HEK293 (cell line): ENCODE measurements around the gene DOCK1.

ENCODE experiments used
- TCF7L2 ChIP-seq: IDR thresholded peaks from 2 replicates; pipeline ENCODE4 v1.6.1; 2011; ENCODE audit warnings: low read depth, mild to moderate bottlenecking, inconsistent platforms, low read length, moderate library complexity, borderline replicate concordance
- TF ChIP-seq, protein P1 (sequence below): fragments of 450-650 bp; formaldehyde crosslinking; IDR thresholded peaks from 2 replicates; pipeline ENCODE4 v1.5.1; 2016; ENCODE audit warnings: missing biosample characterization, missing genetic modification characterization

DNA sequence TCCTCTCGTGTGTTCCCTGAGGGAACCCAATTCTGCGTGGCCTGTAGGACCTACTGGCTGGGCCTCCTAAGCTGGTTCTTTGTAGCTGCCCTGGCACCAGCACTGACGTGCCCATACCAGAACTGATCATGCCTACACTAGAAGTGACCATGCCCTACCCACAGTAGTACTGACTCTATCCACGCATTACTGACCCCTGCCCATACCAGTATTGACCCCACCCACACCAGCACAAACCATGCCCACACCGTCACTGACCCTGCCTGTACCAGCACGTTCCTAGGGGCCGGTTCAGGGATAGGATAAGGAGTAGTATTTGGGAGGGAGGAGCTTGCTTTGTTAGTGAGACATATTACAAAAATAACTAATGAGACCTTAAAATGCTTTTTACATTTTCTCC lies 88.0 kb downstream of the DOCK1 start:
- TF ChIP-seq, protein P1, sequence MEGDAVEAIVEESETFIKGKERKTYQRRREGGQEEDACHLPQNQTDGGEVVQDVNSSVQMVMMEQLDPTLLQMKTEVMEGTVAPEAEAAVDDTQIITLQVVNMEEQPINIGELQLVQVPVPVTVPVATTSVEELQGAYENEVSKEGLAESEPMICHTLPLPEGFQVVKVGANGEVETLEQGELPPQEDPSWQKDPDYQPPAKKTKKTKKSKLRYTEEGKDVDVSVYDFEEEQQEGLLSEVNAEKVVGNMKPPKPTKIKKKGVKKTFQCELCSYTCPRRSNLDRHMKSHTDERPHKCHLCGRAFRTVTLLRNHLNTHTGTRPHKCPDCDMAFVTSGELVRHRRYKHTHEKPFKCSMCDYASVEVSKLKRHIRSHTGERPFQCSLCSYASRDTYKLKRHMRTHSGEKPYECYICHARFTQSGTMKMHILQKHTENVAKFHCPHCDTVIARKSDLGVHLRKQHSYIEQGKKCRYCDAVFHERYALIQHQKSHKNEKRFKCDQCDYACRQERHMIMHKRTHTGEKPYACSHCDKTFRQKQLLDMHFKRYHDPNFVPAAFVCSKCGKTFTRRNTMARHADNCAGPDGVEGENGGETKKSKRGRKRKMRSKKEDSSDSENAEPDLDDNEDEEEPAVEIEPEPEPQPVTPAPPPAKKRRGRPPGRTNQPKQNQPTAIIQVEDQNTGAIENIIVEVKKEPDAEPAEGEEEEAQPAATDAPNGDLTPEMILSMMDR (tag by site-specific recombination): no peak
- TF ChIP-seq TCF7L2: no peak
